DND-41 (cell line): Measurements from ENCODE around the gene FOXA1.

Source experiments
- ATAC-seq: fragments of 200-7000 bp; cut with Tn5 transposase; 3 replicates; pipeline ENCODE4 v1.9.1; 2021; ENCODE audit warnings: low read depth; ENCODE audit not compliant: insufficient read depth
- DNase-seq: peaks from one replicate; pipeline ENCODE4 v3.0.0-alpha.2; 2020
- H2AFZ ChIP-seq: 2 replicates; pipeline ENCODE4 v1.6.0; 2012; ENCODE audit warnings: low read depth, low read length
- H3K27ac ChIP-seq: 2 replicates; pipeline ENCODE4 v1.5.1; 2012; ENCODE audit warnings: low read length, inconsistent platforms
- H3K27me3 ChIP-seq: fragments of 200-600 bp; sonication (generic); 2 replicates; pipeline ENCODE4 v1.6.0; 2012; ENCODE audit warnings: low read length, mild to moderate bottlenecking, inconsistent platforms; ENCODE audit not compliant: insufficient read depth, poor library complexity
- H3K36me3 ChIP-seq: 2 replicates; pipeline ENCODE4 v1.5.1; 2012; ENCODE audit warnings: low read length, inconsistent platforms; ENCODE audit not compliant: insufficient read depth
- H3K4me1 ChIP-seq: 2 replicates; pipeline ENCODE4 v1.5.1; 2012; ENCODE audit warnings: mild to moderate bottlenecking, low read length; ENCODE audit not compliant: insufficient read depth
- H3K4me2 ChIP-seq: 2 replicates; pipeline ENCODE4 v1.6.0; 2012; ENCODE audit warnings: mild to moderate bottlenecking, moderate library complexity, low read length, inconsistent platforms; ENCODE audit not compliant: insufficient read depth
- H3K4me3 ChIP-seq, 2 experiments: fragments of 200-600 bp in 1 of 2; shearing (Covaris generic) in 1 of 2; 2 replicates each; pipeline ENCODE4 v1.5.1; 2012 to 2016; ENCODE audit warnings: inconsistent platforms in 2 of 2, low read length in 2 of 2, mild to moderate bottlenecking in 2 of 2, low read depth in 1 of 2, moderate library complexity in 1 of 2
- H3K79me2 ChIP-seq: 2 replicates; pipeline ENCODE4 v1.6.0; 2012; ENCODE audit warnings: low read length, inconsistent platforms; ENCODE audit not compliant: insufficient read depth
- H3K9ac ChIP-seq: 2 replicates; pipeline ENCODE4 v1.6.0; 2012; ENCODE audit warnings: low read depth, mild to moderate bottlenecking, inconsistent platforms, low read length, moderate library complexity
- H3K9me3 ChIP-seq: 2 replicates; pipeline ENCODE4 v1.5.1; 2012; ENCODE audit warnings: low read length, moderate library complexity, mild to moderate bottlenecking, inconsistent platforms; ENCODE audit not compliant: insufficient read depth, severe bottlenecking
- H4K20me1 ChIP-seq: 2 replicates; pipeline ENCODE4 v1.6.0; 2012; ENCODE audit warnings: low read length; ENCODE audit not compliant: insufficient read depth
- CTCF ChIP-seq: IDR thresholded peaks from 2 replicates; pipeline ENCODE4 v1.5.1; 2012; ENCODE audit warnings: borderline replicate concordance, low read length, moderate library complexity, mild to moderate bottlenecking; ENCODE audit not compliant: poor library complexity, severe bottlenecking; ENCODE audit errors: extremely low read depth
- EZH2 ChIP-seq: IDR thresholded peaks from 3 replicates; pipeline ENCODE4 v1.6.1; 2012; ENCODE audit warnings: borderline replicate concordance, low read depth, mild to moderate bottlenecking, moderate library complexity, low read length, inconsistent platforms; ENCODE audit not compliant: severe bottlenecking

Gene FOXA1

GRCh38 chr14:37615582-37616289 lies 20.7 kb upstream of the FOXA1 start:
- H3K27me3 ChIP-seq: no peaks in the 10 kb centered on the region

GRCh38 chr14:37610945-37611523 lies 16.0 kb upstream of the FOXA1 start:
- H3K27me3 ChIP-seq: no peaks in the 10 kb centered on the region
- no peak overlapping the region for H3K4me3 ChIP-seq
- no peak for ATAC-seq
- H3K36me3 ChIP-seq: no peaks in the 10 kb centered on the region
- DNase-seq: no peak
- TF ChIP-seq CTCF (no peak), EZH2 (no peak)
- H2AFZ ChIP-seq: no peak overlapping the region
- no peaks in the 10 kb centered on the region for H4K20me1 ChIP-seq
- H3K27ac ChIP-seq: no peak overlapping the region
- peaks cover 15% of the 10 kb centered on the region for H3K9me3 ChIP-seq
- H3K4me2 ChIP-seq: no peak overlapping the region
- no peaks in the 10 kb centered on the region for H3K79me2 ChIP-seq
- no peak overlapping the region for H3K9ac ChIP-seq
- no peaks in the 10 kb centered on the region for H3K4me1 ChIP-seq

More at GRCh38 chr14:37615582-37616289, 20.7 kb upstream of the FOXA1 start:
- Histone ChIP-seq H3K9ac (no peak overlapping the region), H3K4me3 (no peak overlapping the region), H2AFZ (no peak overlapping the region), H3K4me1 (no peaks in the 10 kb centered on the region), H3K36me3 (no peaks in the 10 kb centered on the region), H3K4me2 (no peak overlapping the region), H3K27ac (no peak overlapping the region), H3K79me2 (no peaks in the 10 kb centered on the region), H3K9me3 (peaks cover 15% of the 10 kb centered on the region), H4K20me1 (no peaks in the 10 kb centered on the region)
- DNase-seq: no peak
- no peak for ATAC-seq
- TF ChIP-seq EZH2 (no peak), CTCF (no peak)

GRCh38 chr14:37608649-37609048 lies 13.6 kb upstream of the FOXA1 start:
- Histone ChIP-seq H3K79me2 (no peaks in the 10 kb centered on the region), H2AFZ (no peak overlapping the region), H3K27ac (no peak overlapping the region), H3K4me2 (no peak overlapping the region), H3K9ac (no peak overlapping the region), H3K27me3 (no peaks in the 10 kb centered on the region), H4K20me1 (no peaks in the 10 kb centered on the region), H3K4me1 (no peaks in the 10 kb centered on the region), H3K9me3 (no peaks in the 10 kb centered on the region), H3K4me3 (no peak overlapping the region), H3K36me3 (no peaks in the 10 kb centered on the region)
- TF ChIP-seq CTCF: no peak
- no peak for TF ChIP-seq EZH2
- ATAC-seq: no peak
- DNase-seq: no peak
